Measurements from ENCODE around the gene UBE2J2.

DNA sequence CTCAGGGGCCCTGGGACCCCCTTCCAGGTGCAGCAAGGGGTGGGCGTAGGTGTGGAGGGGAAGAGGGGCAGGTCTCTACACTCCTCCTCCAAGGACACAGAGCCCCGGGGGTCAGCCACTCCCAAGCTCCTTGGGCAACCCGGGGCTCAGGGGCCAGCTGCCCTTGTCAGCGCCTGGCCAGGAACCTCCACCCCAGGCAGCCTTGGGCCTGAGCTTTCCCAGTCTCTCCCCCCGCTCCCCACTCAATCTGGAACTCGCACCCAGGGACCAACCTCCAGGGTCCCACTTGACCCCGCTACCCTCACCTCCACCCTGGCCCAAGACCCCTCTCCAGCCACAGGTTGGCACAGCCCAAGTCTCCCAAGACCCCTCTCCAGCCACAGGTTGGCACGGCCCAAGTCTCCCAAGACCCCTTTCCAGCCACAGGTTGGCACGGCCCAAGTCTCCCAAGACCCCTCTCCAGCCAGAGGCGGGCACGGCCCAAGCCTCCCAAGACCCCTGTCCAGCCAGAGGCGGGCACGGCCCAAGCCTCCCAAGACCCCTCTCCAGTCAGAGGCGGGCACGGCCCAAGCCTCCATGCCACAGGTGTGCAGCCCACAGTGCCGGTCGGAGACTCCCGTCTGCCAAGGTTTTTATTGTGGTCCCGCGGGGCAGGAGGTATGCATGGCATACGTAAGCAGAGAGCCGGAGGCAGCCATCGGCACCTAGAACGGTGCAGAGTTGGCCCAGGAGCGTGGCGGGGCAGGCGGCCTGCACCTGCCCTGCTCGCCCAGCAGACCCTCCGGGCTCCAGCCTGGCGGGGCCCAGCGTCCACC is 62.7 kb downstream of the UBE2J2 start:
- TF ChIP-seq POLR2A (IDR thresholded peaks at IDR 0.05) (no peak), POLR2AphosphoS5 (IDR thresholded peaks at IDR 0.05) (no peak)
- TF ChIP-seq, protein P1, sequence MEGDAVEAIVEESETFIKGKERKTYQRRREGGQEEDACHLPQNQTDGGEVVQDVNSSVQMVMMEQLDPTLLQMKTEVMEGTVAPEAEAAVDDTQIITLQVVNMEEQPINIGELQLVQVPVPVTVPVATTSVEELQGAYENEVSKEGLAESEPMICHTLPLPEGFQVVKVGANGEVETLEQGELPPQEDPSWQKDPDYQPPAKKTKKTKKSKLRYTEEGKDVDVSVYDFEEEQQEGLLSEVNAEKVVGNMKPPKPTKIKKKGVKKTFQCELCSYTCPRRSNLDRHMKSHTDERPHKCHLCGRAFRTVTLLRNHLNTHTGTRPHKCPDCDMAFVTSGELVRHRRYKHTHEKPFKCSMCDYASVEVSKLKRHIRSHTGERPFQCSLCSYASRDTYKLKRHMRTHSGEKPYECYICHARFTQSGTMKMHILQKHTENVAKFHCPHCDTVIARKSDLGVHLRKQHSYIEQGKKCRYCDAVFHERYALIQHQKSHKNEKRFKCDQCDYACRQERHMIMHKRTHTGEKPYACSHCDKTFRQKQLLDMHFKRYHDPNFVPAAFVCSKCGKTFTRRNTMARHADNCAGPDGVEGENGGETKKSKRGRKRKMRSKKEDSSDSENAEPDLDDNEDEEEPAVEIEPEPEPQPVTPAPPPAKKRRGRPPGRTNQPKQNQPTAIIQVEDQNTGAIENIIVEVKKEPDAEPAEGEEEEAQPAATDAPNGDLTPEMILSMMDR (IDR thresholded peaks at IDR 0.05 in 8 of 11, conservative IDR thresholded peaks at IDR 0.05 in 3 of 11), result no peak

Measured in spleen (tissue), 7 donors.